GM12864 (cell line): Measurements from ENCODE around the gene ZNF385C.

Source experiments
- DNase-seq: peaks from one replicate; pipeline ENCODE4 v3.0.0-alpha.2; 2011; ENCODE audit warnings: low read depth
- H3K4me3 ChIP-seq: 2 replicates; pipeline ENCODE4 v1.5.1; 2011; ENCODE audit warnings: mild to moderate bottlenecking, low read depth, low read length, control low read depth
- TF ChIP-seq, protein P1 (sequence below): IDR thresholded peaks from 2 replicates; pipeline ENCODE4 v1.5.1; 2011; ENCODE audit warnings: low read depth, mild to moderate bottlenecking, moderate library complexity, low read length, control low read depth, inconsistent platforms; ENCODE audit errors: missing control alignments

ZNF385C gene

DNA sequence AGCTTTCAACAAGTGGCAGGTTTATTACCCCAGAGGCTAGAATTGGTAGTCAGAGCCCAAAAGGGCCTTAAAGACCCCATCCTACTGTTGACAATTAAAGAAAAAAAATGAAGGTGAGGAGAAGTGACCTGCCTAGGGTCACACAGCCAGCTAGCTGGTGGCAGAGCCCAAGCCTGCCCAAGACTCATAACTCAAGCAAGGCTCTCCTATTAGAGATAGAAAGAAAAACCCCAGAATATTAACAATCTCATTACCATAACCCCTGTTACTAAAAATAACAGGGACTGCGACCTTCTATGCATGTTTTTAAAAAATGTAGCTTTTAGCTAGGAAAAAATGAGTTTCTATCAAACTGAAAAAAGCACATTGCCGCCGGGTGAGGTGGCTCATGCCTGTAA is 38.4 kb upstream of the ZNF385C start:
- TF ChIP-seq, protein P1, sequence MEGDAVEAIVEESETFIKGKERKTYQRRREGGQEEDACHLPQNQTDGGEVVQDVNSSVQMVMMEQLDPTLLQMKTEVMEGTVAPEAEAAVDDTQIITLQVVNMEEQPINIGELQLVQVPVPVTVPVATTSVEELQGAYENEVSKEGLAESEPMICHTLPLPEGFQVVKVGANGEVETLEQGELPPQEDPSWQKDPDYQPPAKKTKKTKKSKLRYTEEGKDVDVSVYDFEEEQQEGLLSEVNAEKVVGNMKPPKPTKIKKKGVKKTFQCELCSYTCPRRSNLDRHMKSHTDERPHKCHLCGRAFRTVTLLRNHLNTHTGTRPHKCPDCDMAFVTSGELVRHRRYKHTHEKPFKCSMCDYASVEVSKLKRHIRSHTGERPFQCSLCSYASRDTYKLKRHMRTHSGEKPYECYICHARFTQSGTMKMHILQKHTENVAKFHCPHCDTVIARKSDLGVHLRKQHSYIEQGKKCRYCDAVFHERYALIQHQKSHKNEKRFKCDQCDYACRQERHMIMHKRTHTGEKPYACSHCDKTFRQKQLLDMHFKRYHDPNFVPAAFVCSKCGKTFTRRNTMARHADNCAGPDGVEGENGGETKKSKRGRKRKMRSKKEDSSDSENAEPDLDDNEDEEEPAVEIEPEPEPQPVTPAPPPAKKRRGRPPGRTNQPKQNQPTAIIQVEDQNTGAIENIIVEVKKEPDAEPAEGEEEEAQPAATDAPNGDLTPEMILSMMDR, result no peak
- H3K4me3 ChIP-seq, result no peak overlapping the region
- no peak for DNase-seq

DNA sequence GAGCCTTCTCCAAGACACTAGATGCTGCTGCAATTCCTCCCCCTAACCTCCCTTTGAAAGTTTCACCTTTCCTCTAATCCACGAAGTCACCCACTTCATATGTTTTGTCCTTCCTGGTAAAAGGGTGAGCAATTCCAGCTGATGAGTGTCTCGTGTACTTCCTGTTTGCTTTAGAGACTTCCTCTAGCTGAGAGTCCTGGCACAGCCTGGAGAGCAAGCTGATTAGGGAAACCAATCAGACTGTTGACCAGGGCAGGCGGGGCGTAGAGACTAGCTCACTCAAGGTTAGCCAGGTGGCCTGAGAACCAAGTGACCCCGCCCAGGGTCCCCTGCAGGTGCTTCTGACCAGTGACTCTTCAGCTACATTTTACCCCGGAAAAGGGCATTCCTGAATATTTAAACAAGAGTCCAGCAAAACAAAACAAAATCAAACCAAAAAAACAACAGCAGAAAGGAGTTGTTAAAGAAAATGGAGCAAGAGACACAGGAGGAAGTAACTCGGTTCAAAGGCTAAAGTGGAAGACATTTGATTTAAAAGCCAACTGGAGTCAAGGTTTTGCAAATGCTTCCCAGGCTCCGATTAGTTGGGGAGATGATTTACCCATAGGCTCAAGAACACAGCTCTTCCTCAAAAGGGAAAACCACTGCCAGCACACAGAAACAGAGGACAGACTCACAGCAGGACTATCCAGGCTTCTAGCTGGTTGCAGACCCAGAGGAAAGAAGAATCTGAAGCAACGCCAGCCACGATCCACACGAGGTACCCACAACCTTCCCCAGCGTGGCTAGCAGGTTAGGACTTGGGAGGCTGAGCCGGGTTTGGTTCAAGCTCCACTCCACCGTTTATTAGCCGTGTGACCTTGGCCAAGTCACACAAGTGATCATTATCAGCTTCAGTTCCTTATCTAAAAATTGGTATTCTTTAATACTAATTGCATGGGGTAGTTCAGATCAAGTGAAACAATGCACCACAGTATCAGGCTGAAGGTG is 37.7 kb upstream of the ZNF385C start:
- no peak overlapping the region for H3K4me3 ChIP-seq
- no peak for DNase-seq
- TF ChIP-seq, protein P1, result no peak

DNA sequence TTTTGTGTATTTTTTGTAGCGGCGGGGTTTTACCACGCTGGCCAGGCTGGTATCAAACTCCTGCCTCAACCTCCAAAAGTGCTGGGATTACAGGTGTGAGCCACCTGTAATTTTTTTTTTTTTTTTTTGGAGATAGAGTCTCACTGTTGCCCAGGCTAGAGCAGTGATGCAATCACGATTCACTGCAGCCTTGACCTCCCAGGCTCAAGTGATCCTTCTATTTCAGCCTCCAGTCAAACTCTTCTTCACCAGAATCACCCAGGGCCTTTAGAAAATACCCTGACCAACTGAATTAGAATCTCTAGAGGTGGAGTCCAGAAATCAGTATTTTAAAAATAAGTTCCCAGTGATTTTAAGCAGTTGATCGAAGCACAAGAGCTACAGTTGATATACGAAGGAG is 36.9 kb upstream of the ZNF385C start:
- DNase-seq, result no peak
- TF ChIP-seq, protein P1, result no peak
- H3K4me3 ChIP-seq, result no peak overlapping the region

DNA sequence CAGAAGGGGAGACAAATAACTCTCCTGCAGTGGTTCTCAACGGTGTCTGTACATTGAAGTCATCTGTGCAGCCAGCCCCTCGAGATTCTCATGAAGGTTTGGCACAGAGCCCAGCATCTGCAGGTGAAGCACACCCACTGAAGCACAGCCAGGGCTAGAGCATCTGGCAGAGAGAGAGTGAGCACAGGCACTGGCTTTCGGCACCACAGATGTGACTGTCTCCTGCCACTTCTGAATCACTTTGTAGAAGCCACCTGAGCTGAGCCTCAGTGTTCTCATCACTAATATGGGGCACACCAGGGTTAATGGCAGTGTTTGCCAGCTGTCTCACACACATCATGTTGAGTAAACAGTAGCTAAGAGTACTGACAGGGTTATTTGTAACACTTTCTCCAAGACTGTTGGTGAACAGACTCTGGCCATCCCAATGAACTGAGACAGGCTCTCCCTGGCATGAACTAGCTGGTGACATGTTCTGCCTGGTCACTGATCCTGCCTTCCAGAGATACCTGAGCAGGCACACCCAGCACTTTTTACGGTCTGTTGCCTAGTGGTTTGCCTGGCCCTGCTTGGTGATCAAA is 35.3 kb upstream of the ZNF385C start:
- TF ChIP-seq, protein P1, result no peak
- peak; percentile 48 for DNase-seq
- no peak overlapping the region for H3K4me3 ChIP-seq

DNA sequence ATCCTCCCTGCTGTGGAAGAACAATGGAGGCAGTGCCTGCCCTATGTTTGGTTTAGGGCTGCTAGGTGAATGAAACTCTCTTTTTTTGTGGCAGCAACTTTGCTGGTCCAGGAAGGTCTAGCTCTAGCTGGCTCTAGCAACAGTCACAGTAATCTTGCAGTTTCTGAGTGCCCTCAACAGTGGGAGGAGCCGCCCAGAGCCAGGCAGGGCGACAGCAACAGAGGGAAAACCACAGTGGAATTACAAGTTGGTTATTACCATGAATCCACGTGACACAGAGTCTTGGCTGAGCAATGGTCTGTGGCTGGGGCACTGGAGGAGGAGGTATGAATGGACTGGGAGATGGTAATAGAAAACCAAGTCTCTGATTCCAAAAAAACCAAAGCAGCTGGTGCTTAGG is 34.7 kb upstream of the ZNF385C start:
- TF ChIP-seq, protein P1, result no peak
- H3K4me3 ChIP-seq, result no peak overlapping the region
- no peak for DNase-seq

DNA sequence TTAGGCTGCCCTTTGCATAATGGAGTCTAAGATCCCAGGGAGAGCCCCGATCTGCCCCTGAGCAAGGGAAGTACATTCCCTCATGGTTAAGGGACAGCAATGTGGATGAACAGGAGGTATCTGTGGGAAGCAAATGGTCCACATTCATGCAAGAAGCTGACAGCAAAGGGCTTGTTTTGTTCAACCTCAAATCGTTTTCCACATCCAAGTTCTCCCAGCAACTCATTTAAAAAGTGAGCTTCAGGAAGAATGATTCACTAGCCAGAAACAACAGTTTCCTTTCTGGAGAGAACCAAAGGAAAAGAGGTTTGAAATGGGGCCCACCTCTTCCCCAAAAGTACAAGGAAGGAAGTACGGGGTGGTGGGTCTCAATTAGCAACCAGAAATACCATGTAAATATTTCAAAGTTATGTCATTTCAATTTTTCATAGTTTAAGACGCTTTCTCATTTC is 33.7 kb upstream of the ZNF385C start:
- H3K4me3 ChIP-seq, result no peak overlapping the region
- no peak for DNase-seq
- TF ChIP-seq, protein P1, result no peak
